Activated CD8-positive, alpha-beta memory T cell treated with anti-CD3 and anti-CD28 coated beads for 4 hours (primary cell): ENCODE data around the gene LSR.

ENCODE experiments used
- DNase-seq, 2 donors: peaks; one replicate each; pipeline ENCODE4 v3.0.0-alpha.2; 2020; ENCODE audit warnings: low read depth in 2 of 2

The LSR gene

GRCh38 chr19:35248310-35249145, at the start of gene LSR:
Gene LSR, plus strand, starts transcription at chr19:35249002. Its CDS starts 21 bp downstream, at chr19:35249023.
- DNase-seq = peak in 1 of 2 donors; percentile 58

- no peak for DNase-seq
These were observed 49.3 kb upstream of the LSR start for GRCh38 chr19:35199481-35199880.

GRCh38 chr19:35202722-35203688, 45.8 kb upstream of the LSR start:
- DNase-seq = no peak

- no peak for DNase-seq
These were observed 43.7 kb upstream of the LSR start for GRCh38 chr19:35204799-35205732.

- no peak for DNase-seq
These were observed 43.0 kb upstream of the LSR start for GRCh38 chr19:35205733-35206323.

GRCh38 chr19:35206379-35206778, 42.4 kb upstream of the LSR start:
- DNase-seq = peak in 1 of 2 donors; percentile 25

- no peak for DNase-seq
These were observed 41.9 kb upstream of the LSR start for GRCh38 chr19:35206855-35207254.

- DNase-seq = peak in 1 of 2 donors; percentile 29
These were observed 41.4 kb upstream of the LSR start for GRCh38 chr19:35207391-35207871.

GRCh38 chr19:35208121-35208520, 40.7 kb upstream of the LSR start:
- DNase-seq = no peak

- DNase-seq = no peak
These were observed 39.2 kb upstream of the LSR start for GRCh38 chr19:35209646-35210045.

- peak; percentile 45 to 57 for DNase-seq
These were observed 37.1 kb upstream of the LSR start for GRCh38 chr19:35211545-35212230.

- no peak for DNase-seq
These were observed 36.6 kb upstream of the LSR start for GRCh38 chr19:35212241-35212640.

- peak; percentile 55 to 67 for DNase-seq
These were observed 34.9 kb upstream of the LSR start for GRCh38 chr19:35213663-35214632.

- DNase-seq = no peak
These were observed 33.9 kb upstream of the LSR start for GRCh38 chr19:35214766-35215422.

- no peak for DNase-seq
These were observed 32.6 kb upstream of the LSR start for GRCh38 chr19:35216016-35216832.

GRCh38 chr19:35216833-35217648, 31.8 kb upstream of the LSR start:
- no peak for DNase-seq

GRCh38 chr19:35217649-35217990, 31.2 kb upstream of the LSR start:
- no peak for DNase-seq
